ENCODE data around the gene RIN3.

GRCh38 chr14:92564344-92565039 is 50.9 kb downstream of the RIN3 start:
- TF ChIP-seq, protein P1, sequence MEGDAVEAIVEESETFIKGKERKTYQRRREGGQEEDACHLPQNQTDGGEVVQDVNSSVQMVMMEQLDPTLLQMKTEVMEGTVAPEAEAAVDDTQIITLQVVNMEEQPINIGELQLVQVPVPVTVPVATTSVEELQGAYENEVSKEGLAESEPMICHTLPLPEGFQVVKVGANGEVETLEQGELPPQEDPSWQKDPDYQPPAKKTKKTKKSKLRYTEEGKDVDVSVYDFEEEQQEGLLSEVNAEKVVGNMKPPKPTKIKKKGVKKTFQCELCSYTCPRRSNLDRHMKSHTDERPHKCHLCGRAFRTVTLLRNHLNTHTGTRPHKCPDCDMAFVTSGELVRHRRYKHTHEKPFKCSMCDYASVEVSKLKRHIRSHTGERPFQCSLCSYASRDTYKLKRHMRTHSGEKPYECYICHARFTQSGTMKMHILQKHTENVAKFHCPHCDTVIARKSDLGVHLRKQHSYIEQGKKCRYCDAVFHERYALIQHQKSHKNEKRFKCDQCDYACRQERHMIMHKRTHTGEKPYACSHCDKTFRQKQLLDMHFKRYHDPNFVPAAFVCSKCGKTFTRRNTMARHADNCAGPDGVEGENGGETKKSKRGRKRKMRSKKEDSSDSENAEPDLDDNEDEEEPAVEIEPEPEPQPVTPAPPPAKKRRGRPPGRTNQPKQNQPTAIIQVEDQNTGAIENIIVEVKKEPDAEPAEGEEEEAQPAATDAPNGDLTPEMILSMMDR (conservative IDR thresholded peaks at IDR 0.05; ENCODE audit: low read depth, low read length): no peak
- TF ChIP-seq EZH2phosphoT487 (IDR thresholded peaks at IDR 0.05; ENCODE audit: borderline replicate concordance, low read length) (no peak), EZH2 (IDR thresholded peaks at IDR 0.05; ENCODE audit: low read length, unreplicated experiment) (no peak)

All from PC-3 (cell line).